Measurements from ENCODE around the gene TRIM6.

Gene TRIM6

DNA sequence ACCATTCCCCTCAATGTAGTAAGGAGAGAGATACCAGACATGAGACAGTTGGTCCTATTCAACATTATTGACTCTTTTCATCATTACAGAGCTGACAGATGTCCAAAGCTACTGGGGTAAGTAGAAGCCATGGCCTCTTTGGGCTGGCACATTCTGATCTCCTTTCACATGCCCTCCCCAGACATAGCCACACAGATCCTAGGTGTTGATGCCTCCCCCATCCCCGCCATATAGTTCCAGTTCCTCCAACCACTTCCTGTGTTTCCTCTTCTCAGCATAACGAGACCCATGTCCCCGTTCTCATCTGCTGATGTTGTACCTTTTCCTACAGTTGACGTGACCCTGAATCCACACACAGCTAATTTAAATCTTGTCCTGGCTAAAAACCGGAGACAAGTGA is 14.0 kb downstream of the TRIM6 start:
- TF ChIP-seq NFIC (IDR thresholded peaks at IDR 0.05) (no peak), RAD21 (IDR thresholded peaks at IDR 0.05; ENCODE audit: low read depth) (no peak)

DNA sequence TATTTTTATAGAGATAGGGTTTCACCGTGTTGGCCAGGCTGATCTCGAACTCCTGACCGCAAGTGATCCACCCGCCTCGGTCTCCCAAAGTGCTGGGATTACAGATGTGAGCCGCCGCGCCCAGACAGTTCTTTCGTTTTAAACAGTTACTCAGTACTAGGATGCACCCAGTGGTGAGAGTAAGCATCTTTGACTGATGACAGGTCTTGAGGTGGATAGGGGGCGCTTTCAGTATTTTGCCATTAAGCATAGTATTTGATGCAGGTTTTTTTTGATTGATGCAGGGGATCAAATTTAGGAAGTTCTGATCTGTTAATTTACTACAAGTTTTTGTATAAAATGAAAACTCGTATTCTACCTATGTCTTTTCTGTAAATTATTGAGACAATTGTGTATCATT is 15.2 kb downstream of the TRIM6 start:
- TF ChIP-seq TCF12 (IDR thresholded peaks at IDR 0.05; ENCODE audit: low read depth) (no peak), EP300 (IDR thresholded peaks at IDR 0.05; ENCODE audit: borderline replicate concordance) (no peak)

DNA sequence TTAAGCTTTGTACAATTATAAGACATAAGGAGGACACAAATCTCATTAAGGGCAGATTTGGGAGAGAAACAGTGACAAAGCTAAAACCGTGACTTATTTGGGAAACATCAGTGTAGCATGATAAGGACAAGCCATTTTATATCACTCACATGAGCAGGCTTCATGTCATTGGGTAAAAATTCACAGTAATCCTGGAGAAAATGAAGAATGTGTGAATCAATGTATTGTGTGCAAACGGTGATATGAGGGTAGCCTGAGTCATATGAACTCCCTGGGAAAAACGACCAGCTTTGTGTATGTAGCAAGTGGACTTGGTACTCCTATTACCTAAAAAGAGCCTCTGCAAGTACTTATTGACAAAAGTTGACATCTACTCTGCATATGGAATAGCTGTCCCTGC is 22.4 kb downstream of the TRIM6 start:
- no peak for TF ChIP-seq EP300 (IDR thresholded peaks at IDR 0.05; ENCODE audit: borderline replicate concordance)
- TF ChIP-seq TCF12 (IDR thresholded peaks at IDR 0.05; ENCODE audit: low read depth), result no peak
- TF ChIP-seq RAD21 (IDR thresholded peaks at IDR 0.05; ENCODE audit: low read depth), result no peak
- TF ChIP-seq CEBPB (IDR thresholded peaks at IDR 0.05), result no peak
- TF ChIP-seq, protein P1, sequence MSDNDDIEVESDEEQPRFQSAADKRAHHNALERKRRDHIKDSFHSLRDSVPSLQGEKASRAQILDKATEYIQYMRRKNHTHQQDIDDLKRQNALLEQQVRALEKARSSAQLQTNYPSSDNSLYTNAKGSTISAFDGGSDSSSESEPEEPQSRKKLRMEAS (IDR thresholded peaks at IDR 0.05), result no peak
- no peak for TF ChIP-seq CREB1 (IDR thresholded peaks at IDR 0.05; ENCODE audit: low read depth)
- TF ChIP-seq, protein P2, sequence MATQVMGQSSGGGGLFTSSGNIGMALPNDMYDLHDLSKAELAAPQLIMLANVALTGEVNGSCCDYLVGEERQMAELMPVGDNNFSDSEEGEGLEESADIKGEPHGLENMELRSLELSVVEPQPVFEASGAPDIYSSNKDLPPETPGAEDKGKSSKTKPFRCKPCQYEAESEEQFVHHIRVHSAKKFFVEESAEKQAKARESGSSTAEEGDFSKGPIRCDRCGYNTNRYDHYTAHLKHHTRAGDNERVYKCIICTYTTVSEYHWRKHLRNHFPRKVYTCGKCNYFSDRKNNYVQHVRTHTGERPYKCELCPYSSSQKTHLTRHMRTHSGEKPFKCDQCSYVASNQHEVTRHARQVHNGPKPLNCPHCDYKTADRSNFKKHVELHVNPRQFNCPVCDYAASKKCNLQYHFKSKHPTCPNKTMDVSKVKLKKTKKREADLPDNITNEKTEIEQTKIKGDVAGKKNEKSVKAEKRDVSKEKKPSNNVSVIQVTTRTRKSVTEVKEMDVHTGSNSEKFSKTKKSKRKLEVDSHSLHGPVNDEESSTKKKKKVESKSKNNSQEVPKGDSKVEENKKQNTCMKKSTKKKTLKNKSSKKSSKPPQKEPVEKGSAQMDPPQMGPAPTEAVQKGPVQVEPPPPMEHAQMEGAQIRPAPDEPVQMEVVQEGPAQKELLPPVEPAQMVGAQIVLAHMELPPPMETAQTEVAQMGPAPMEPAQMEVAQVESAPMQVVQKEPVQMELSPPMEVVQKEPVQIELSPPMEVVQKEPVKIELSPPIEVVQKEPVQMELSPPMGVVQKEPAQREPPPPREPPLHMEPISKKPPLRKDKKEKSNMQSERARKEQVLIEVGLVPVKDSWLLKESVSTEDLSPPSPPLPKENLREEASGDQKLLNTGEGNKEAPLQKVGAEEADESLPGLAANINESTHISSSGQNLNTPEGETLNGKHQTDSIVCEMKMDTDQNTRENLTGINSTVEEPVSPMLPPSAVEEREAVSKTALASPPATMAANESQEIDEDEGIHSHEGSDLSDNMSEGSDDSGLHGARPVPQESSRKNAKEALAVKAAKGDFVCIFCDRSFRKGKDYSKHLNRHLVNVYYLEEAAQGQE (IDR thresholded peaks at IDR 0.05; ENCODE audit: low read depth), result no peak
- TF ChIP-seq ZBTB7A (IDR thresholded peaks at IDR 0.05; ENCODE audit: low read depth), result no peak
- no peak for TF ChIP-seq FOXM1 (IDR thresholded peaks at IDR 0.05; ENCODE audit: borderline replicate concordance, low read depth)
- TF ChIP-seq, protein P3, sequence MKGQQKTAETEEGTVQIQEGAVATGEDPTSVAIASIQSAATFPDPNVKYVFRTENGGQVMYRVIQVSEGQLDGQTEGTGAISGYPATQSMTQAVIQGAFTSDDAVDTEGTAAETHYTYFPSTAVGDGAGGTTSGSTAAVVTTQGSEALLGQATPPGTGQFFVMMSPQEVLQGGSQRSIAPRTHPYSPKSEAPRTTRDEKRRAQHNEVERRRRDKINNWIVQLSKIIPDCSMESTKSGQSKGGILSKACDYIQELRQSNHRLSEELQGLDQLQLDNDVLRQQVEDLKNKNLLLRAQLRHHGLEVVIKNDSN (IDR thresholded peaks at IDR 0.05), result no peak
- TF ChIP-seq NFIC (IDR thresholded peaks at IDR 0.05), result no peak

DNA sequence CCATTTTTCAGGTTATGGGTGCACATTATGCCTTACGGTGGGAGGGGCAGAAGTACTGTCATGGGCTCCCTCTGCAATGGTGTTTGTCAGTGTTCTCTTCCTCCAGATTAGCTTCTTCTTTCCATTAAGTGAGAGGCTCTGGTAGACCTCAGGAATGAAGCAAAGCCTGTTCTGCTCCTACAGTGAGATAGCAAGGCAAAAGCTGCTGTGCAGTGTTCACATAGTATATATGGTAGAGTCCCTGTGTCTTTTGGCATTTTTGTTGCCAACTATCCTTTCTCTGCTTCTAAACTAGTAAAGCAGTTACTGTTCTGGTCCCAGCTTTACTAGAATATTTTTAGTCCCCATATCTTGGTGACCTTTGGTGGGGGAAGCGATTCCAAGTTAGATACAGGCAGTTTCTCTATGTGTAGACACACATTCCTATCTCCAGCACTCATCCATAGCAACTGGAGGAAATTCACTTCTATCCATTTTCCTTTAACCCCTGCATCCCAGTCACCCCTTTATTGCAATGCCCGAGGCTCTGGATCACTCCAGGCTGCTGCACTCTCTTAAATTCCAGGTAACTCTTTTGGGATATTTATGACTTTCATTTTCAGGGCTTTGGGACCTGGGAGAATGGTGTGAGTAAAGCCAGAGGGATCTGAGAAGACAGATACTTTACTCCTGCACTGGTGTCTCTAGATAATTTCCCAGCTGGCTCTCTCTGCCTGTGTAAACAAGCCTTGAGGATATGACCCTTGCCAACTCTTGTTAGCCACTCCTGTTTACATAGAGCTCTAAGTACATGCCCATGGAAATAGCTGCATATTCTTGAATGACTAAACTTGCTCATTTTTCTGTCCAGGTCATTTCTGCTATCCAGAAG is 24.4 kb downstream of the TRIM6 start:
- TF ChIP-seq EP300 (IDR thresholded peaks at IDR 0.05; ENCODE audit: borderline replicate concordance), result no peak
- TF ChIP-seq, protein P2 (IDR thresholded peaks at IDR 0.05; ENCODE audit: low read depth), result no peak
- no peak for TF ChIP-seq TCF12 (IDR thresholded peaks at IDR 0.05; ENCODE audit: low read depth)
- no peak for TF ChIP-seq CEBPB (IDR thresholded peaks at IDR 0.05)
- no peak for TF ChIP-seq CREB1 (IDR thresholded peaks at IDR 0.05; ENCODE audit: low read depth)
- TF ChIP-seq RAD21 (IDR thresholded peaks at IDR 0.05; ENCODE audit: low read depth), result no peak
- TF ChIP-seq YY1 (IDR thresholded peaks at IDR 0.05; ENCODE audit: low read depth), result no peak
- TF ChIP-seq, protein P3 (IDR thresholded peaks at IDR 0.05), result no peak
- TF ChIP-seq FOXM1 (IDR thresholded peaks at IDR 0.05; ENCODE audit: borderline replicate concordance, low read depth), result no peak
- no peak for TF ChIP-seq EGR1 (IDR thresholded peaks at IDR 0.05)

DNA sequence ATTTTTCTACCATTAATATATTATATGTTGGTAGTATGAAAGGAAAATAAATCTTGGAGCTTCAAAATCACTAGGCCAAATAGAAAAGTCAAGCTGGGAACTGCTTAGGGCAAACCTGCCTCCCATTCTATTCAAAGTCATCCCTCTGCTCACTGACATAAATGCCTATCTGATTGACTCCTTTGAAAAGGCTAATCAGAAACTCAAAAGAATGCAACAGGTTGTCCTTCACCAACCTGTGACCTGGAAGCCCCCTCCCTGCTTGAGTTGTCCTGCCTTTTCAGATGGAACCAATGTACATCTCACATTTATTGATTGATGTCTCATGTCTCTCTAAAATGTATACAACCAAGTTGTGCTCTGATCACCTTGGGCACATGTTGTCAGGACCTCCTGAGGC is 25.1 kb downstream of the TRIM6 start:
- TF ChIP-seq YY1 (IDR thresholded peaks at IDR 0.05; ENCODE audit: low read depth) (no peak), NFIC (IDR thresholded peaks at IDR 0.05) (no peak), TAF1 (IDR thresholded peaks at IDR 0.05; ENCODE audit: low read depth) (no peak), CREB1 (IDR thresholded peaks at IDR 0.05; ENCODE audit: low read depth) (no peak), EP300 (IDR thresholded peaks at IDR 0.05; ENCODE audit: borderline replicate concordance) (no peak), EGR1 (IDR thresholded peaks at IDR 0.05) (no peak), TCF12 (IDR thresholded peaks at IDR 0.05; ENCODE audit: low read depth) (no peak), RAD21 (IDR thresholded peaks at IDR 0.05; ENCODE audit: low read depth) (no peak), TEAD4 (IDR thresholded peaks at IDR 0.05) (no peak), CEBPB (IDR thresholded peaks at IDR 0.05) (no peak), ZBTB7A (IDR thresholded peaks at IDR 0.05; ENCODE audit: low read depth) (no peak), FOXM1 (IDR thresholded peaks at IDR 0.05; ENCODE audit: borderline replicate concordance, low read depth) (no peak)
- TF ChIP-seq, protein P1 (IDR thresholded peaks at IDR 0.05), result no peak
- TF ChIP-seq, protein P2 (IDR thresholded peaks at IDR 0.05; ENCODE audit: low read depth), result no peak
- TF ChIP-seq, protein P3 (IDR thresholded peaks at IDR 0.05), result no peak

Data from Ishikawa (cell line).